Measurements from ENCODE around the gene APOBEC3G.
"Not testable (repeated sequence)": the region's sequence is repeated elsewhere in the genome, so short reads cannot be mapped to it uniquely, and the experiment has no call there.

The APOBEC3G gene

GRCh38 chr22:39073981-39074380, 3.1 kb upstream of the APOBEC3G start:
- no peak for DNase-seq
- Histone ChIP-seq H3K27ac (no peak overlapping the region), H3K4me3 (ENCODE audit: low read depth, low read length) (no peak overlapping the region), H3K27me3 (ENCODE audit: insufficient read depth, low read depth, severe bottlenecking) (no peaks in the 10 kb centered on the region), H3K36me3 (no peaks in the 10 kb centered on the region), H3K9me3 (ENCODE audit: severe bottlenecking) (no peaks in the 10 kb centered on the region)
- TF ChIP-seq, protein P1, sequence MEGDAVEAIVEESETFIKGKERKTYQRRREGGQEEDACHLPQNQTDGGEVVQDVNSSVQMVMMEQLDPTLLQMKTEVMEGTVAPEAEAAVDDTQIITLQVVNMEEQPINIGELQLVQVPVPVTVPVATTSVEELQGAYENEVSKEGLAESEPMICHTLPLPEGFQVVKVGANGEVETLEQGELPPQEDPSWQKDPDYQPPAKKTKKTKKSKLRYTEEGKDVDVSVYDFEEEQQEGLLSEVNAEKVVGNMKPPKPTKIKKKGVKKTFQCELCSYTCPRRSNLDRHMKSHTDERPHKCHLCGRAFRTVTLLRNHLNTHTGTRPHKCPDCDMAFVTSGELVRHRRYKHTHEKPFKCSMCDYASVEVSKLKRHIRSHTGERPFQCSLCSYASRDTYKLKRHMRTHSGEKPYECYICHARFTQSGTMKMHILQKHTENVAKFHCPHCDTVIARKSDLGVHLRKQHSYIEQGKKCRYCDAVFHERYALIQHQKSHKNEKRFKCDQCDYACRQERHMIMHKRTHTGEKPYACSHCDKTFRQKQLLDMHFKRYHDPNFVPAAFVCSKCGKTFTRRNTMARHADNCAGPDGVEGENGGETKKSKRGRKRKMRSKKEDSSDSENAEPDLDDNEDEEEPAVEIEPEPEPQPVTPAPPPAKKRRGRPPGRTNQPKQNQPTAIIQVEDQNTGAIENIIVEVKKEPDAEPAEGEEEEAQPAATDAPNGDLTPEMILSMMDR (IDR thresholded peaks at IDR 0.05; ENCODE audit: low read depth, low read length) = no peak

- H3K9me3 ChIP-seq (ENCODE audit: severe bottlenecking); H3K27me3 ChIP-seq (ENCODE audit: insufficient read depth, low read depth, severe bottlenecking); H3K27ac ChIP-seq; DNase-seq; H3K36me3 ChIP-seq; H3K4me3 ChIP-seq (ENCODE audit: low read depth, low read length): not testable (repeated sequence)
Observed at GRCh38 chr22:39076155-39077025, 685 bp upstream of the APOBEC3G start.

DNA sequence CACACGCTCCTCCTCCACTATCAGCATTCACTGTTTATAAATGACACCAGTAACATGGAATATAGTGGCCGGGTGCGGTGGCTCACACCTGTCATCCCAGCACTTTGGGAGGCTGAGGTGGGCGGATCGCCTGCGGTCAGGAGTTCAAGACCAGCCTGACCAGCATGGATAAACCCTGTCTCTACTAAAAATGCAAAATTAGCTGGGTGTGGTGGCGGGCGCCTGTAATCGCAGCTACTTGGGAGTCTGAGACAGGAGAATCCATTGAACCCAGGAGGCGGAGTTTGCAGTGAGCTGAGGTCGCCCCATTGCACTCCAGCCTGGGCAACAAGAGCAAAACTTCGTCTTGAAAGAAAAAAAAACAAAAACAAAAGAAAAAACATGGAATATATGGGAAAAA, 837 bp downstream of the APOBEC3G start:
- H3K4me3 ChIP-seq (ENCODE audit: low read depth, low read length); H3K27ac ChIP-seq; H3K9me3 ChIP-seq (ENCODE audit: severe bottlenecking); H3K27me3 ChIP-seq (ENCODE audit: insufficient read depth, low read depth, severe bottlenecking); H3K36me3 ChIP-seq; DNase-seq: not testable (repeated sequence)

DNA sequence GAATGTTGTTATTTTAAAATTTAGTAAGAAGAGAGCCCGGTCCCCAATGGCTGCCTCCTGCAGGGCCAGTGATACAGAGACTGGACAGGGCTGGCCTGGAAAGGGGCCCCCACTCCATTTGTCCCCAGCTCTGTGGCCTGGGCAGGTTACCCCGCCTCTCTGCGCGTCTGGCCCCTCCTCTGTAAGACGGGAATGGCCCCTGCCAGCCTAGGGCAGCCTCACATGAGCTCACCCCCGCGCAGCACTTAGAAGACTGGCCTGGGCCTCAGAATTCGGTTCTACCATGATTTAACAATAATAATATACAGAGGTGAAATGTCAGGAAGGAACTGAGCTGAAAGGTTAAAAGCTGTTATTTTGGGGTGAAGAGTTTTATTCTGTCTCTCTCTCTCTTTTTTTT, 1.3 kb downstream of the APOBEC3G start:
- Histone ChIP-seq H3K27ac (no peak overlapping the region), H3K4me3 (ENCODE audit: low read depth, low read length) (no peak overlapping the region), H3K27me3 (ENCODE audit: insufficient read depth, low read depth, severe bottlenecking) (no peaks in the 10 kb centered on the region), H3K9me3 (ENCODE audit: severe bottlenecking) (no peaks in the 10 kb centered on the region), H3K36me3 (no peaks in the 10 kb centered on the region)
- TF ChIP-seq, protein P1 (IDR thresholded peaks at IDR 0.05; ENCODE audit: low read depth, low read length) = no peak
- no peak for DNase-seq

DNA sequence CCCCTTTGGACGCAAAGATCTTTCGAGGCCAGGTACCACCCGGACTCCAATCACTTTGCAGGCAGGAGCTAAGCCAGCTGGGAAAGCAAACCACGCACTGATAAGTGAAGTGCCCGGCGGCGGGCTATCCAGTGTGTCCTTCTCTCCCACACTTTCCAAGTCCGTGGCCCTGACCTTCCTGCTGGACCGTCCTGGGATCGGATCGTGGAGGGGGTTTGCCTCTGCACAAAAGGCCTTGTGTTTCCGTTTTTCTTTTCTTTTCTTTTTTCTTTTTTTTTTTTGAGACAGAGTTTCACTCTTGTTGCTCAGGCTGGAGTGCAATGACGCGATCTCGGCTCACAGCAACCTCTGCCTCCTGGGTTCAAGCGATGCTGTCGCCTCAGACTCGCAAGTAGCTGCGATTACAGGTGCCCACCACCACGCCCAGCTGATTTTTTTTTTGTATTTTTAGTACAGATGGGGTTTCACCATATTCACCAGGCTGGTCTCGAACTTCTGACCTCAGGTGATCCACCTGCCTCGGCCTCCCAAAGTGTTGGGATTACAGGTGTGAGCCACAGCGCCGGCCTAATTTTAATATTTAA, 2.1 kb downstream of the APOBEC3G start:
- H3K36me3 ChIP-seq; H3K27ac ChIP-seq; DNase-seq; H3K9me3 ChIP-seq (ENCODE audit: severe bottlenecking); H3K4me3 ChIP-seq (ENCODE audit: low read depth, low read length); H3K27me3 ChIP-seq (ENCODE audit: insufficient read depth, low read depth, severe bottlenecking): not testable (repeated sequence)

- no peak overlapping the region for H3K27ac ChIP-seq
- no peak for DNase-seq
- H3K27me3 ChIP-seq (ENCODE audit: insufficient read depth, low read depth, severe bottlenecking) = no peaks in the 10 kb centered on the region
- no peaks in the 10 kb centered on the region for H3K36me3 ChIP-seq
- H3K4me3 ChIP-seq (ENCODE audit: low read depth, low read length) = no peak overlapping the region
- H3K9me3 ChIP-seq (ENCODE audit: severe bottlenecking) = no peaks in the 10 kb centered on the region
- TF ChIP-seq, protein P1 (IDR thresholded peaks at IDR 0.05; ENCODE audit: low read depth, low read length) = no peak
Observed at GRCh38 chr22:39080052-39080762, 3.1 kb downstream of the APOBEC3G start.

GRCh38 chr22:39081016-39081415, 3.9 kb downstream of the APOBEC3G start:
- DNase-seq = no peak
- H3K27ac ChIP-seq = no peak overlapping the region

More at GRCh38 chr22:39081016-39081415, 3.9 kb downstream of the APOBEC3G start:
- Histone ChIP-seq H3K27me3 (ENCODE audit: insufficient read depth, low read depth, severe bottlenecking) (no peaks in the 10 kb centered on the region), H3K4me3 (ENCODE audit: low read depth, low read length) (no peak overlapping the region), H3K9me3 (ENCODE audit: severe bottlenecking) (no peaks in the 10 kb centered on the region), H3K36me3 (no peaks in the 10 kb centered on the region)
- TF ChIP-seq, protein P1 (IDR thresholded peaks at IDR 0.05; ENCODE audit: low read depth, low read length) = no peak

Measured in WERI-Rb-1 (cell line).